G401 (cell line): ENCODE data around the gene VTI1A. TPM values are rescaled to one million over a fixed set of nuclear protein-coding genes. Genes with fewer than 3 reads are reported as not detected.
"Not testable (repeated sequence)": the region's sequence is repeated elsewhere in the genome, so short reads cannot be mapped to it uniquely, and the experiment has no call there.

Experiments used
- DNase-seq: peaks from one replicate; pipeline ENCODE4 v3.0.0-alpha.2; 2015; ENCODE audit warnings: low spot score
- in situ Hi-C: cut with HindIII; loops from 2 replicates; pipeline ENCODE4 v1.10.0; 2016; ENCODE audit warnings: low sequenced_read_pairs, mixed read lengths
- total RNA-seq: library from RNA; depleted of rRNA; stranded (reverse); fragments of >200 nt; shearing (Covaris generic); gene quantifications from 2 replicates; pipeline ENCODE4 v1.2.3, GENCODE V29; 2014

Gene VTI1A
- total RNA-seq, 1 experiment from 2014 or later = 30.5 TPM

DNA sequence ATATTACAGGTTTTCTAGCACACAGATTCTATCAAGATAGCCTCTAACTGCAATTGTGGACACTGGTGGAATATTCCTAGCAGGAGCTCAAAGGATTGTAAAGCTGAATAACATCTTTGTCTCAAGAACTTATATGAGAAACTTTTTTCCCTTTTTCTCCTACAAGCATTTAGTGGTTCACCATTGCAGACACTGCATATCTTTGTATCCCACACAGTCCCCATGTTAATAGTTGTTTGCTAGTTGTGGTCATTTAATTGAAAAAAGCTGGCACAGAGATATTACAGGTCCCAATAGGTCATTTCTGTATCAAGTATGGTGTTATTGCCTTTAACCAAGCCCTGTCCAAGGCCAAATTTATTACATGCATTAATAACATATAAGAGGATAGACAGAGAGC, 276.9 kb downstream of the VTI1A start:
- DNase-seq = no peak
- in situ Hi-C loops = no loop called here

DNA sequence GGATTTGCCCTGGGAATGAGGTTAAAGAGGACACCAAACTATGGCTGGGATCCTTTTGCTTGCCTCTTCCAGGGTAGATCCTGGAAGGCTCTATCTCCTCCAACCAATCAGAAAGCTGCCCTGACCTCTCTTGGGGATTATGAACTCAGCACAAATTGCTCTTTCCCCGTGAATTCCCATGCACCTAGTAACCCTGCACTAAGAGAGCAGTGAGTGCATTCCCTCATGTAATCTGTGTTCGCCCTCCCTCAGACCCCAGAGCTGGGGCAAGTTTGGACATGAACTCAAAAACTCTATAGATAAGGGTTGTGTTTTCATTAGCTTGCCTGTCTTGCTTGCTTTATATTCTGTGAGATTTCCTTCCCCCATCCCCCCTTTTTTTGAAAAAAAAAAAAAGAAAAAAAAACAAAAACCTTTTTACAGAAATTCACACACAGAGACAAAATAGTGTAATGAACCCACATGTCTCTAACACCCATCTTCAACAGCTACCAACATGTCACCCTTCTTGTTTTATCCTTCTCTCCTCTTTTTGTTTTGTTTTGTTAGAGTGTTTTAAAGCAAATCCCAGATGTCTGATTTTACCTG, 277.5 kb downstream of the VTI1A start:
- DNase-seq = no peak
- in situ Hi-C loops = no loop called here

DNA sequence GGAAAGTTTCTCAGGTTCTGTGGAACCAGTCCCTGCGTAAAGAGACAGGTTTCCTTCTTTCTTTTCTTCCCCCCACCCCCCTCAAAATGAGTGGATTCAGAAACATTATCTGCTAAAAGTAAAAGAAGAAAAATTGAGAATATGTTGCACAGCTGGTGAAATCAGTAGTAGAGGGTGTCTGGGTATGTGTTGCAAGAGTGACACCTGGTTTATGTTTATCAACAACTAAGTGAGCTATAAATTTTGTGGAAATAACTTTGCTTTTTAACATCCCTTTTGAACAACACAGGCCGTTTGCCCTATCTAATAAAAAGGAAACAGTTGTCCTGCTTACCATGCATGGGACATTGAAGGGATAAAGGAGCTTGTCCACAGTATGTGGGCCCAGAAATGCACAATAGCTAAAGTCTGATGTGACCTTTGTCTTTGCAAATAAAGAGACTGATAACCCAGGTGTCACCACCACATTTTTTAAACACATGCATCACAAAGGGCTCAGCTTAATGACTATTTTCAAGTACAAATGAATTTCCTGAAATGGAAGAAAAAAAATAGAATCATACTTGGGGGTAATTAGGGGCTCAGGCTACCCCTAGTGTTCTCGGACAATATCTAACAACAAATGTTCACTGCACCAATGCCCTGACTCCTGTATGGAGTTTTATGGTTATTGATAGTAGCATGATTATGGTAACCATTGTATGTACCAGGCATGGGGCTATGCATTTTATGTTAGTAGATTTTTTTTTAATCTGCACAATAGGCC, 281.3 kb downstream of the VTI1A start:
- in situ Hi-C loops = no loop called here
- no peak for DNase-seq

DNA sequence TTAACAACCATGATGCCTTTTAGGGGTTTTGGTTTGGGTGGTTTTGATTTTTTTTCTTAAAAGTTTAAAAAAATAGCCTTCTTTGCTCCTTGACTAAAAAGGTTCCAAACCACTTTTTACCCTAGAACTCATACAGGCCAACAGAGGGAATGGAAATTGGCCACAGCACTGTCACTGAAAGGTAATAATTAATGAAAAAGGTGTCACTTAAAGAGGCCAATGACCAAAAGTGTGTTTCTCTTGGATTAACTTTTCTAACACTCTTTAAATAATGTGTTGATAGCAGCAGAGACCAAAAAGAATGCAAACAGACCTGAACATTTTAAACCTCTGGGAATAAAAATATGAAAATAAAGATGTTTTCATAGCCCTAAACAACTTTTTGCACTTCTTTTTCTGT, 282.0 kb downstream of the VTI1A start:
- no peak for DNase-seq
- in situ Hi-C loops = no loop called here

DNA sequence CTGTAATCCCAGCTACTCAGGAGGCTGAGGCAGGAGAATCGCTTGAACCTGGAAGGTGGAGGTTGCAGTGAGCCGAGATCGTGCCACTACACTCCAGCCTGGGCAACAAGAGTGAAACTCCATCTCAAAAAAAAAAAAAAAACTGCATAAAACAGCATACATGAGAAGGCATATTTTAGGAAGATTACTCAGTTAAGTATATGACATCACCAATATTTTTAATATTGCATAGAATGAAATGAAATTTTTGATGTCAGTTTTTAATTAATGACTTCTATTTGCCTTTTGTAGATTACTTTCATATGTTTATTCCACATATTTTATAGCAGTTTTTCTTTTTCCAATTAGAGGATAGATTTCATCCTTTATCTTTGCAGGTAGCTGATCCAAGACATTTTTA, 284.4 kb downstream of the VTI1A start:
- DNase-seq, in situ Hi-C loops: not testable (repeated sequence)

DNA sequence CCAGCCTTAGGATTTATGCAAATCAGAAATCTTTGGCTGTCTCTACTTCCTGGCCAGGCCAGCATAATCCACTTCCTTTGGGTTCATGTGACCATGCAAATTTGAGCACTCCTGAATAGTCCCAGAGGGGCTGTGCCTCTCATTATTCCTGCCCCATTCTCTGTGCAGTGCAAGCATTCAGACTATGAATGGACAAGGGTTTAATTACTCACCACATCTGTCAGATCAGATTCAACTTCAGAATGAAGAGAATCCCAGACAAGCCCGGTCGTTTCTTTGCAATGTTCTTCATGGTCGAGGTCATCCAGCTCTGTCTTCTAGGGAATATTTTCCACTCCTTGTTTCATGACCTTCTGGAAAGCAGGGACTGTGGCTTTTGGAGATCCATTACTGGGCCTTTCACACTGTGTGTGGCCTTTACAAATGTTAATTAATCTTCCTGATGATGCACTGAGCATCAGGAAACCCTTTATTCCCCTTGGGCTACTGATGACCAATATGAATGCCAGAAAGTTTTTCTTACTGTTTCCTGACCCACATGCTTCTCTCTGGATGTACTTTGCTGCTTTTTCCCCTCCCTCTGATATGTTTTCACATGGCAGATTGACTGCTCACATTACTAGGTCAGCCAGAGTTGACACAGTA, 285.4 kb downstream of the VTI1A start:
- in situ Hi-C loops = no loop called here
- DNase-seq = peak; percentile 14

DNA sequence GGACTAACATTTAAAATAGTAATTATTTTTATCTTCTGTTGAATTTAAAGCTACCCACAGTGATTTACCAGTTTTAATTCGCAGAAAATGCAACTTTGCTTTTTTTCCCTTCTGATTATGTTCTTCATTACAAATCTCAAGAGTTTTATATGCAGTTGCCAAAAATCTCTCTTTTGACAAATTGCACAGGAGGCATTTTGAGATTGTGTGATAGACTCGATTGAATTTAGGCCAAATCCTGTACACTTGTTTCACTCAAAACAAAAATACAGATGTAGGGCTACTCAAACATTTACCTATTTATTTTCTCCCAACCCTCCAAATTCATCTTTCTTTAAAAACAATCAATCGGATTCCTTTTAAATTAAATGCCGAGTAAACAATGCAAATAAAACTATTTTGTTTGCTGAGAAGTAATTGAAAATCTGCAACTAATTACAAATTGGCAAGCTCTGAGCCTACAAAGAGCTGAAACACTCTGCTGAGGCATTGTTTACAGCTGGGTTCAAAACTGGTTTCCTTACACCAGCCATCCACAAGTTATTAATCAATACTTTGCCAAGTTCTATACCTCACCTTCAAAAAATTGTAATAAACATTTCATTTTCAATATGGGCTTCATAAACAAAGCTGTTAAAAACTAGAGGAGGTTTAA, 288.2 kb downstream of the VTI1A start:
- no peak for DNase-seq
- in situ Hi-C loops = no loop called here

DNA sequence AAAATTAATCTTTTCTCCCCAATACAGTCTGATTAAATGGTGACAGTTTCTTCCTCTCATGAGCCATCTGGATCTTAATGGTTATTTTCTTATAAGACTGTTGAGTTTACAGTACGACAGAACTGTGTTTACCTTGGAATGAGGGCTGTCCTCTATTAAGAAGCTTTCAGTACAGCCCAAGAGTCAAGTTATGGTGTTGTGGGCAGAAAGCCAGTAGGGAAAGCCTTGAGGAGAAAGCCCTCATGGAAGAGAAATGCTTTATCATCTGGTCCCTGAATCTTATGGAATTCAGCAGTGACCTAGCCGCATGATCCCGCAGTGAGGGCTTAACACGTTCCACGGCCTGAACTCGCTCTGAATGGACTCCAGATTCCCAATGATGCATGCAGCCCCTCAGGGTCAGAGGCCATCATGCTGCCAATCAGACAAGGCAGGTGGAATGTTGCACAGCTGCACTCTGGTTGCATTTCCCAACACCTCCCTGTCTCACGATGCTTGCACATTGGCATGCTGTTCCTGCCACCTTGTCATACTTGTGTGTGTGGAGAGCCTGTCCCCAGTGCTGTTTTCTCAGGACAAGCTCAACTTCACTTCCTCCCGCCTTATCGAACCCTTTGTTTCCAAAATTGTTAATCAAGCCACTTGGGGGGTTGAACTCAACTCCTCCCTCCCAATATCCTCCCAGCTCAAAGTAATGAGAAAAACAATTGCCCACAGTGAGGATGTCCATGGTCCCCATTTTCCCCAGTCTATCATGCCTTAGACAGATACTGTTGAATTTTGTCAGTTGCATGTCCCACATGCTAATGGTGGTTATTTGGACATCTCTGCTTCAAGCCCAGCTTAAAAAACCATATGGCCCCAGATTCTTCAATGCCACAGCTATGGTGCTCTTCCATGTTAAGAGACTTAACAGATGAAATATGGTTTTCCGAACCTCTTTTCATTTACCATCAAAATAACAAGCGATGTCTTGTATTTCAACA, 291.9 kb downstream of the VTI1A start:
- in situ Hi-C loops = no loop called here
- DNase-seq = no peak

DNA sequence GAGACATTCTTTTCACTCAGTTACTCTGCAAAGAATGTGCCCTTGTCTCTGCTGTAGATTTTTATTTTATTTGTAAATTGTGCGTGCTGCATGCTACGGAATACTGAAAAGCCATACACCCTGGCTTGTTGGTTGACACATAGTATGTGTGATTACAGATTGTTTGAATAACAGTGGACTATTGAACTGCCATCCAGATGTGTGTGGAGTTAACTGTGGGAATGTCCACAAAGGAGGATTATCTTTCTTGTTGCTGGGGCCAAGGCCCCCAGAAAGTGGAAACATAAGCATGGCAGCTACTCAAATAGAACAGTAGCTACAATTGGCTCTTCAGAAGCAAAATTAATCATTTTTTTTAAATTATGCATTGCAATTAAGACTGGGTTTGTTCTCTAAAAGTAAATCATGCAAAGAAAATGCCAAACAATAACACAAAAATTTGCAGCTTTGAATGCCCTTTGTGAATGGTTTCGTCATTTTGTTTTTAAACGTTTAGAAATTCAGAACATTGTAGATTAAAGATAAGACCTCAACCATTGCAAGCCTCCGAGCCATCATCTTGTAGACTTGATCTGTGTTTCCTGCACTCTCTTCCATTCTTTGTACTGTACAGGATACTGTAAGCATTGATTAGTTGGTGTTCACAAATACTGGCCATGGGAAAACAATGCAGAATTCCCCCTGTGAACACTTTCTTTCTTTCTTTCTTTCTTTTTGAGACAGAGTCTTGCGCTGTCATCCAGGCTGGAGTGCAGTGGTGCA, 292.8 kb downstream of the VTI1A start:
- DNase-seq = no peak
- in situ Hi-C loops = no loop called here

DNA sequence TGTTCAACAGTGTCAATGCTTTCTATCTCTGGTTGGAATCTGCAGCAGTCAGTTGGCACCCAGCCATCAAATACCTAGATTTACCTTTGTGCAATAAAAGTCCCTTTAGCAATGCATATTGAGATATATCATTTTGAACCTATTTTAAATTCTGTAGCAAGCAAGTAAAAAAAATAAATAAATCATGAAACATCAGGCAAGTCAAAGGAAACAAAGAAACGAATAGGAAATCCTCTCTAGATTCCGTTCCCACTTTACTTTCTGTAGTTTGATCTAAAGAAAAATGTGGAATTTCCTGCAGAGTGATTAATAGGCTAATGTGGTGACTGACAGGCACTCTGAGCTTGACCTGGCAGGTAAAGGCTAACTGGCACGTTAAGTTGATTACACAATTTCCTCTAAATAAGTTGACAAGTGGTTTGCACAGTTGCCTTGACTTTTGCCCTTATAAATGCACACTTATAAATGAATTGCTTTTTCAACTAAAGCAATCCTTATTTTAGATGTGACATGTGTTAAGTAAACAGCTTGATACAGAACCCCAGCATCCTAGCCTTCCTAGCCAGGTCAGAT, 294.9 kb downstream of the VTI1A start:
- in situ Hi-C loops = no loop called here
- DNase-seq = no peak

DNA sequence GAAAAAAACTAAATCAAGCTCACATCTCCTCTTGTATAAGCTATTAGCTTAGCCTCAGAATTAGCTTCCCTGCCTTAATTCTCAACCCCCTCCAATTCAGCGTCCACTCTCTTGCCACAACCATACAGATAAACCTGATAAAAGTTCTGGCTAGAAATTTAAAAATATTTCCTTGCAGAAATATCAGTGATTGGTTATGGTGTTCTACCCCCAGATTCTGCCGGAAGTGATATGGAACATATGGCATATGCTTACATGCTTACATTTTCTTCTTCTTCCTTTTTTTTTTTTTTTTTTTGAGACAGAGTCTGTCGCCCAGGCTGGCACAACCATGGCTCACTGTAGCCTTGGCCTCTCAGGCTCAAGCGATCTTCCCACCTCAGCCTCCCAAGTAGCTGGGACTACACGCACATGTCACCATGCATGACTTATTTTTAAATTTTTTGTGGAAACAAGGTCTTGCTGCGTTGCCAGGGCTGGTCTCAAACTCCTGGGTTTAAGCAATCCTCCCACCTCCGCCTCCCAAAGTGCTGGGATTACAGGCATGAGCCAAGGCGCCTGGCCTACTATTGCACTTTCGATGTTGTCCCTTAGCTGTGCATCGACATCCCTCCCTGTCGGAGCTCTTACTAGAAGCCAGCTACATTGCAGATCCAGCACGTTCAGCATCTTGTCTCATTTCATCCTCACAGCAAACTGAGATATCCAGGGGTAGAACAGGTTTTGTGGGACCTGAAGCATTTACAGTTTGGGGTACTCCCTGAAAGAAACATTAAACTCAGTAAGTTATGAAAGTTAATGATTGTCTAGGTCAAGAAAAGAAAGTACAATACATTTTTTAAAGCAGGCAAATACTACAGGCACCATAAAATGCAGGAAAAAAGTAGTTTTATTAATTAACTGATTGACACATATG, 297.4 kb downstream of the VTI1A start:
- DNase-seq = no peak
- in situ Hi-C loops = no loop called here

DNA sequence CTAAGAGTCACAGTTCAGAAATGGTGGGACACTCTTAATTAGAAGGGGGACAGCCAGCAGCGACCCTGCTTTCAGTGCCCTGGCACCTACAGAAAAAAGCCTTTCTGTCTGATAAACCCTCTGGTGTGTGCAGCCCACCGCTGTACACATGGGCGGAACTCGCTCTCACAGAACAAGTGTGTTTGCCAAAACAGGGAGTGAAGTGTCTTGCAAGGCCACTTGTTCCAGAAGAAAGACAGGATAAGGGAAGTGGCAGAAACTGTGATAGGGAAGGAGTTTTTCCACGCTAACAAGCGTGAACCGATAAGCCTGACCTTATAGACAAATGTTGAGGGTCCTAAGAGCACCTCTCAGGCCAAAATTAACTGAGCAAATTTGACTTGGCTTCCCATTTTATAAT, 299.3 kb downstream of the VTI1A start:
- DNase-seq = no peak
- in situ Hi-C loops = no loop called here

DNA sequence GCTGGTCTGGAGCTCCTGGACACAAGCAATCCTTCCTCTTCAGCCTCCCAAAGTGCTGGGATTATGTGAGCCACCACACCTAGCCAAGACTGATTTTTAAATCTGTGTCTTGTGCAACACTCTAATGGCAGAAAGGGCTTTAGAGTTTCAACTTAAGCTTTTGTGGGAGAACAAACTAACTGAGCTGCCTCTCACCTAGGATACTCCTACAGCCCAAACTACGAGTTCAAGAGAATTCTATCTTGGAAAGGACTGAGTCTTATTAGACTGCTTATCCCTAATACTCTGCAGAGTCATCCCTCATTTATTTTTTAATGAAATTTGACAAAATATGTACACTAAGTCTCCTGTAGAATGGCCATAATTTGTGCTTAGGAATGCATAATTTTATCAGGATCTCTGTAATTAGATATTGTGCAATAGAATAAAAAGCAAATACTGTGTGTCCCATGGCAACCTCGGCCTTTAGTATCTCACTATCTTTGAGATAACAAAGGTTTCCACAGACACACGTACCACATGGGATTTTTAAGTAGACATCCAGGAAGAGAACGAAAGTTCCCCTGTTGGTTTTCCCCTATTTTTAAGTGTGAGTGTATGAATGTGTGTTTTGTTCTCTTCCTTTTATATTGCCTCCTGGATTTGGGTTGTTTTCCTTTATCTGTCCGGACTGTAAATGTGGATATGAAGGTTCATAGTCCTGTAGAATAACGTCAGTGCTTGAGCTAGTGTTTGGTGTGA, 303.6 kb downstream of the VTI1A start:
- in situ Hi-C loops = no loop called here
- DNase-seq = no peak

DNA sequence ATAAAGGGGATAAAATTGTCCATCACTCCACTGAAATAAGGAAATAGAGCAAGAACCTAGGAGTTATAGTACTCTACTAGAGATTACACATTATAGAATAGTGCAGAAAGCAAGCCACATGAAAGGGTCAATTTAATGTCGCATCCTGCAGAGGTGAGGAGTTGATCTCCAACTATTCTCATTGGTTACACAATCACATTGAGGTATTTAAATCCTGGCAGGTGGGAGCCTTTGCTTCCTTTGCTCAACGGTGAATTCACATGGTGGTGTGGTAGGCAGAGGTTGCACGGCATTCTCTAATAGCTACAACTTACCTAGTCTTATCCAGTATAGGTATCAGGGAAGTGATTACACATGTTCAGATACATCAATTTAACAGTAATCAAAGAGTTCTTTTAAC, 304.6 kb downstream of the VTI1A start:
- DNase-seq = no peak
- in situ Hi-C loops = no loop called here

DNA sequence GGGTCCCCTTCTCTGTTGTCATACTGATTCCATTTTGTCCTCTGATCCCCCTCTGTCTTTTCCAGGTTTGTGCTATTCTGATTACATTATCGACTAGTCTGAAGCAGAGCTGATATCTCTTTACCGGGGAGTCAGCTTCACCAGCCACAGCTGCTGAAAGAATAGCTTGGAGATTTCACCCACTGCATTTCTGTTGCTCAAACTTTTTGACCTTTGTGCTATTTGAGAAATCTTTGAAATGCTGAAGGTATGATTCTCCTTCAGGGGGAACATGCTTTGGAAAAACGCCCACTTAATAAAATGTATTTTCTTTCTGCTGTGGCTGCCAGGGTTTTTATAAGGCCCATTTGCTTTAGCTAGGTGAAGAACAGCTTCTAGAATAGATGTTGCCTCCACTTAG, 305.3 kb downstream of the VTI1A start:
- DNase-seq = no peak
- in situ Hi-C loops = no loop called here

DNA sequence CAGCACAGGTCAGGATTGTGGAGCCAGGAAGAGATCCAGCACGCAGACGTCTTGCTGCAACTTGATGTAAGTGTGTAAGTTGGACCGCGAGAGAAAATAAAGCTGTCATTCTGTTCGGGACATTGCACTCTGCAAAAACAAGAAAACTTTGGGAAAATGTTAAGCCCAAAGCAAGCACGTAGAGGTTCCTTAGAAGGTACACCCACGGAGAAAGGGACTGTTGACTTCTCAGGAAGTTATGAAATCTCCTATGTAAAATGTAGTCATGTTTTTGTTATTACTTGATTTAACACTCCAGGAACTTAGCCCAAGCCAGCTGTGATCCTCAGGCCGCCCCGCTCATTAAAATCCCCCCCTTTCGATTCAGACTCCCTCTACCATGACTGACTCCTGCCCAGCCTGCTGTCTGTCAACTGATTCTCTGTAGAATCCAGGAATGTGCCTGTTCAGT, 307.0 kb downstream of the VTI1A start:
- in situ Hi-C loops = no loop called here
- DNase-seq = no peak
